GM19324 (cell line): ENCODE data around the gene LRP4.

Experiments used
- ATAC-seq: cut with Tn5 transposase; IDR thresholded peaks from one replicate; pipeline ENCODE4 v1.9.1; 2021; ENCODE audit warnings: mild to moderate bottlenecking, moderate library complexity; ENCODE audit not compliant: unreplicated experiment, low FRiP score

Gene LRP4

GRCh38 chr11:46918788-46919513 lies 601 bp upstream of the LRP4 start:
- no peak for ATAC-seq

GRCh38 chr11:46917762-46918082 lies 628 bp downstream of the LRP4 start:
- no peak for ATAC-seq

- ATAC-seq = no peak
These were observed 1.1 kb downstream of the LRP4 start for GRCh38 chr11:46917109-46917761.

GRCh38 chr11:46916286-46917108 lies 1.9 kb downstream of the LRP4 start:
- no peak for ATAC-seq

GRCh38 chr11:46914910-46915309 lies 3.4 kb downstream of the LRP4 start:
- no peak for ATAC-seq

GRCh38 chr11:46914363-46914762 lies 4.0 kb downstream of the LRP4 start:
- ATAC-seq = no peak

GRCh38 chr11:46913484-46913883 lies 4.9 kb downstream of the LRP4 start:
- no peak for ATAC-seq

- no peak for ATAC-seq
These were observed 5.7 kb downstream of the LRP4 start for GRCh38 chr11:46912526-46913150.

- ATAC-seq = no peak
These were observed 10.7 kb downstream of the LRP4 start for GRCh38 chr11:46907606-46908005.

GRCh38 chr11:46906609-46907041 lies 11.7 kb downstream of the LRP4 start:
- ATAC-seq = no peak

- no peak for ATAC-seq
These were observed 12.5 kb downstream of the LRP4 start for GRCh38 chr11:46905806-46906205.

GRCh38 chr11:46903846-46904245 lies 14.5 kb downstream of the LRP4 start:
- ATAC-seq = no peak

- no peak for ATAC-seq
These were observed 15.7 kb downstream of the LRP4 start for GRCh38 chr11:46902694-46903093.

- ATAC-seq = no peak
These were observed 17.2 kb downstream of the LRP4 start for GRCh38 chr11:46901156-46901555.

- ATAC-seq = no peak
These were observed 18.1 kb downstream of the LRP4 start for GRCh38 chr11:46900091-46900746.

- ATAC-seq = no peak
These were observed 18.8 kb downstream of the LRP4 start for GRCh38 chr11:46899501-46900025.

GRCh38 chr11:46898396-46899095 lies 19.8 kb downstream of the LRP4 start:
- ATAC-seq = no peak

- ATAC-seq = no peak
These were observed 21.5 kb downstream of the LRP4 start for GRCh38 chr11:46896719-46897406.

GRCh38 chr11:46895821-46896220 lies 22.5 kb downstream of the LRP4 start:
- no peak for ATAC-seq
